SK-N-SH (cell line): ENCODE data around the gene TBPL2.

Experiments
- CTCF ChIP-seq: fragments of 200-600 bp; sonication (generic); IDR thresholded peaks from 2 replicates; pipeline ENCODE4 v1.6.1; 2017; ENCODE audit warnings: antibody characterized with exemption, mild to moderate bottlenecking, moderate library complexity
- EP300 ChIP-seq, 2 experiments: IDR thresholded peaks; 2 replicates each; pipeline versions ENCODE4 v1.4.0 to v1.6.1; 2012; ENCODE audit warnings: borderline replicate concordance in 1 of 2, low read depth in 1 of 2, low read length in 1 of 2

GRCh38 chr14:55451398-55451797 is 11.0 kb upstream of the TBPL2 start:
- TF ChIP-seq CTCF = no peak
- no peak for TF ChIP-seq EP300 (IDR thresholded peaks at IDR 0.05; ENCODE audit: borderline replicate concordance in 1 of 2, low read depth in 1 of 2, low read length in 1 of 2)
